Esophagus squamous epithelium (tissue), 4 donors: Measurements from ENCODE around the gene RAPGEF3.

ENCODE experiments used
- POLR2A ChIP-seq, 4 donors: fragments of 450-650 bp; IDR thresholded peaks; one replicate each; pipeline ENCODE4 v1.6.1; 2017; ENCODE audit warnings: antibody characterized with exemption in 4 of 4, mild to moderate bottlenecking in 4 of 4, moderate library complexity in 3 of 4
- TF ChIP-seq, protein P1 (sequence below), 6 experiments: fragments of 450-650 bp in 4 of 6; fragments of 200-600 bp in 2 of 6; sonication (generic) in 2 of 6; IDR thresholded peaks; one replicate each; pipeline ENCODE4 v1.5.1; 2016 to 2019; ENCODE audit warnings: antibody characterized with exemption in 6 of 6, mild to moderate bottlenecking in 4 of 6, moderate library complexity in 4 of 6

DNA sequence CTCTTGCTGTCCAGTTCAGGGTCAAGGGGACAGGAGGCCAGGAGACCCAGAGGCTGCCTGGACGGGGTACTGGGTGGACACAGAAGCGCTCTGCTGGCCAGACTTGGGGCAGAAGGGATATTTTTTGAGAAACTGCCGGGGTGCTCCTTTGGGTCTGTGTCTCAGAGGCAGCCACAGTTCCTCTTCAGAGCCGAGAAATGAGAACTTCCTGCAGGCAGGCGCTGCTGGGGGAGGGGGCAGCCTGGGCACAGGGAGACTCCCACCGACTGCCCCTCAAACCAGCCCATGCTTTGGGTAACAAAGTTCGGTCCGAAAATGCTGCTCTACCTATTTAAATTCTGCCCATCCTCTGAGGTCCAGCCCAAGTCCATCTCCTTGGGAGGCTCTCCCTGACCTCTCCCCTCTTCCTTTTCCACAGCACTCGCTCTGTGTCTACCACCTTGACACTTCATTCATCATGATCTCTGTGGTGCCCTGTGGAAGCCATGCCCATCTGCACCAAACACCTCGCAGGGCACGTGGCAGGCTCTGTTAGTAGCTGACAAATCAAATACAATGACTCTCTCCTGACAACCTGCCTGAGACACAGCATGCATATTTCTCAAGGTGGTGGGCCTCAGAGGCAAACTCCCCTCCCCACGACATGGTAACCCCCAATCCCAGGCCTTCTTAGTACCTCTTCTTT is 44.7 kb upstream of the RAPGEF3 start:
- no peak for TF ChIP-seq POLR2A (IDR thresholded peaks at IDR 0.05)
- TF ChIP-seq, protein P1, sequence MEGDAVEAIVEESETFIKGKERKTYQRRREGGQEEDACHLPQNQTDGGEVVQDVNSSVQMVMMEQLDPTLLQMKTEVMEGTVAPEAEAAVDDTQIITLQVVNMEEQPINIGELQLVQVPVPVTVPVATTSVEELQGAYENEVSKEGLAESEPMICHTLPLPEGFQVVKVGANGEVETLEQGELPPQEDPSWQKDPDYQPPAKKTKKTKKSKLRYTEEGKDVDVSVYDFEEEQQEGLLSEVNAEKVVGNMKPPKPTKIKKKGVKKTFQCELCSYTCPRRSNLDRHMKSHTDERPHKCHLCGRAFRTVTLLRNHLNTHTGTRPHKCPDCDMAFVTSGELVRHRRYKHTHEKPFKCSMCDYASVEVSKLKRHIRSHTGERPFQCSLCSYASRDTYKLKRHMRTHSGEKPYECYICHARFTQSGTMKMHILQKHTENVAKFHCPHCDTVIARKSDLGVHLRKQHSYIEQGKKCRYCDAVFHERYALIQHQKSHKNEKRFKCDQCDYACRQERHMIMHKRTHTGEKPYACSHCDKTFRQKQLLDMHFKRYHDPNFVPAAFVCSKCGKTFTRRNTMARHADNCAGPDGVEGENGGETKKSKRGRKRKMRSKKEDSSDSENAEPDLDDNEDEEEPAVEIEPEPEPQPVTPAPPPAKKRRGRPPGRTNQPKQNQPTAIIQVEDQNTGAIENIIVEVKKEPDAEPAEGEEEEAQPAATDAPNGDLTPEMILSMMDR (IDR thresholded peaks at IDR 0.05): no peak
